ENCODE measurements around the gene PLXNA2. TPM values are rescaled to one million over a fixed set of nuclear protein-coding genes. Genes with fewer than 3 reads are reported as not detected.

Gene PLXNA2
- total RNA-seq, 1 experiment from 2014 or later: 0.06 TPM

GRCh38 chr1:208272713-208273112, 28.5 kb upstream of the PLXNA2 start:
- no peaks in the 10 kb centered on the region for H3K4me1 ChIP-seq (ENCODE audit: insufficient read depth, low read length, poor library complexity, severe bottlenecking)
- CTCF ChIA-PET: no interaction called here
- POLR2A ChIA-PET (ENCODE audit: low non-redundant PET): no interaction called here
- BruUV-seq (replicated peaks): no TSS peak
- TF ChIP-seq EZH2 (IDR thresholded peaks at IDR 0.05; ENCODE audit: borderline replicate concordance, low read depth, low read length, poor library complexity, severe bottlenecking) (no peak), CTCF (conservative IDR thresholded peaks at IDR 0.05; ENCODE audit: low read depth, low read length) (no peak)
- intact Hi-C loops (cut with micrococcal nuclease; ENCODE audit: unreplicated experiment): no loop called here
- peaks cover 85% of the 10 kb centered on the region for H3K27me3 ChIP-seq (replicated peaks; ENCODE audit: insufficient read depth, low read depth, low read length, poor library complexity)
- no peaks in the 10 kb centered on the region for H3K9me3 ChIP-seq (ENCODE audit: low read depth, low read length, poor library complexity, severe bottlenecking)
- no peak overlapping the region for H3K4me3 ChIP-seq (ENCODE audit: low read depth, low read length, poor library complexity, severe bottlenecking)
- H3K27ac ChIP-seq (ENCODE audit: low read depth, low read length, poor library complexity, severe bottlenecking): no peak overlapping the region
- no peaks in the 10 kb centered on the region for H3K36me3 ChIP-seq (ENCODE audit: insufficient read depth, low read length, poor library complexity, severe bottlenecking)
- no peak for DNase-seq (ENCODE audit: low spot score)

- TF ChIP-seq CTCF (conservative IDR thresholded peaks at IDR 0.05; ENCODE audit: low read depth, low read length): no peak
- no peak for TF ChIP-seq EZH2 (IDR thresholded peaks at IDR 0.05; ENCODE audit: borderline replicate concordance, low read depth, low read length, poor library complexity, severe bottlenecking)
- H3K36me3 ChIP-seq (ENCODE audit: insufficient read depth, low read length, poor library complexity, severe bottlenecking): no peaks in the 10 kb centered on the region
- POLR2A ChIA-PET (ENCODE audit: low non-redundant PET): no interaction called here
- no peaks in the 10 kb centered on the region for H3K9me3 ChIP-seq (ENCODE audit: low read depth, low read length, poor library complexity, severe bottlenecking)
- H3K27me3 ChIP-seq (replicated peaks; ENCODE audit: insufficient read depth, low read depth, low read length, poor library complexity): peaks cover 85% of the 10 kb centered on the region
- DNase-seq (ENCODE audit: low spot score): no peak
- no peak overlapping the region for H3K4me3 ChIP-seq (ENCODE audit: low read depth, low read length, poor library complexity, severe bottlenecking)
- BruUV-seq (replicated peaks): no TSS peak
- intact Hi-C loops (cut with micrococcal nuclease; ENCODE audit: unreplicated experiment): no loop called here
- CTCF ChIA-PET: no interaction called here
- no peaks in the 10 kb centered on the region for H3K4me1 ChIP-seq (ENCODE audit: insufficient read depth, low read length, poor library complexity, severe bottlenecking)
- no peak overlapping the region for H3K27ac ChIP-seq (ENCODE audit: low read depth, low read length, poor library complexity, severe bottlenecking)
These were observed 28.1 kb upstream of the PLXNA2 start for GRCh38 chr1:208272311-208272710.

GRCh38 chr1:208271236-208271635, 27.1 kb upstream of the PLXNA2 start:
- Histone ChIP-seq H3K36me3 (ENCODE audit: insufficient read depth, low read length, poor library complexity, severe bottlenecking) (no peaks in the 10 kb centered on the region), H3K27ac (ENCODE audit: low read depth, low read length, poor library complexity, severe bottlenecking) (no peak overlapping the region), H3K4me3 (ENCODE audit: low read depth, low read length, poor library complexity, severe bottlenecking) (no peak overlapping the region), H3K9me3 (ENCODE audit: low read depth, low read length, poor library complexity, severe bottlenecking) (no peaks in the 10 kb centered on the region), H3K4me1 (ENCODE audit: insufficient read depth, low read length, poor library complexity, severe bottlenecking) (no peaks in the 10 kb centered on the region), H3K27me3 (replicated peaks; ENCODE audit: insufficient read depth, low read depth, low read length, poor library complexity) (peaks cover 78% of the 10 kb centered on the region)
- TF ChIP-seq CTCF (conservative IDR thresholded peaks at IDR 0.05; ENCODE audit: low read depth, low read length): no peak
- TF ChIP-seq EZH2 (IDR thresholded peaks at IDR 0.05; ENCODE audit: borderline replicate concordance, low read depth, low read length, poor library complexity, severe bottlenecking): no peak
- ChIA-PET POLR2A (ENCODE audit: low non-redundant PET) (no interaction called here), CTCF (no interaction called here)
- DNase-seq (ENCODE audit: low spot score): no peak
- intact Hi-C loops (cut with micrococcal nuclease; ENCODE audit: unreplicated experiment): no loop called here
- no TSS peak for BruUV-seq (replicated peaks)
